NCI-H1417 treated with DMSO at 0.1 percent for 48 hours (cell line): ENCODE measurements around the gene CDC42SE2.

Experiments
- DNase-seq: peaks from one replicate; lab custom pipeline; 2025; lab: John Stamatoyannopoulos, UW

CDC42SE2 gene

GRCh38 chr5:131441184-131441583 is 177.3 kb downstream of the CDC42SE2 start:
- DNase-seq: no peak
